Skeletal muscle satellite cell (primary cell): ENCODE results near the gene WNT7B.
A peak's percentile ranks its signal among the peaks of the same experiment; 100 is the strongest.

Experiments
- H3K27me3 ChIP-seq: 2 replicates; pipeline ENCODE4 v1.7.0; 2013; ENCODE audit warnings: low read length; ENCODE audit not compliant: control insufficient read depth, insufficient read depth
- H3K36me3 ChIP-seq: 2 replicates; pipeline ENCODE4 v1.7.0; 2013; ENCODE audit warnings: mild to moderate bottlenecking, control low read depth, low read length; ENCODE audit not compliant: insufficient read depth
- H3K4me1 ChIP-seq: 2 replicates; pipeline ENCODE4 v1.7.0; 2013; ENCODE audit warnings: low read length; ENCODE audit not compliant: control insufficient read depth, insufficient read depth
- H3K4me2 ChIP-seq: 2 replicates; pipeline ENCODE4 v1.7.0; 2013; ENCODE audit warnings: mild to moderate bottlenecking, low read length
- H3K4me3 ChIP-seq: 2 replicates; pipeline ENCODE4 v1.7.0; 2013; ENCODE audit warnings: low read length
- H3K9ac ChIP-seq: 2 replicates; pipeline ENCODE4 v1.7.0; 2013; ENCODE audit warnings: mild to moderate bottlenecking, low read depth, low read length, moderate library complexity
- H3K9me3 ChIP-seq: replicated peaks from 2 replicates; pipeline ENCODE4 v1.7.0; 2013; ENCODE audit warnings: mild to moderate bottlenecking, control low read depth, low read length

WNT7B gene

DNA sequence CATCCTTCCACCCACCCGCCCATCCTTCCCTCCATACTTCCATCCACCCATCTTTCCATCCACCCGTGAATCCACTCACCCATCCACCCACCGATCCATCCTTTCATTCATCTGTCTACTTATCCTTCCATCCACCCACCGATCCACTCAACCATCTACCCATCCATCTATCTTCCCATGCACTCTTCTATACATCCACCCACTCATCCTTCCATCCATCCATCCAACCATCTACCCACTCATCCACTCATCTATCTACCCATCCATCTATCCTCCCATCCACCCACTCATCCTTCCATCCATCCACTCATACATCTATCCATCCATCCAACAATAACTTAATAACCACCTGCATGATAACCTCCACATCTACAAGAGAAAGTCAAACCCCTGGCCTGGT lies 47.3 kb downstream of the WNT7B start:
- Histone ChIP-seq H3K27me3 (peaks cover 13% of the 10 kb centered on the region), H3K9me3 (no peaks in the 10 kb centered on the region), H3K4me3 (no peak overlapping the region), H3K9ac (no peak overlapping the region), H3K4me1 (peaks cover 32% of the 10 kb centered on the region), H3K36me3 (no peaks in the 10 kb centered on the region), H3K4me2 (no peak overlapping the region)

- H3K4me2 ChIP-seq: no peak overlapping the region
- H3K36me3 ChIP-seq: no peaks in the 10 kb centered on the region
- peaks cover 8% of the 10 kb centered on the region for H3K27me3 ChIP-seq
Observed at GRCh38 chr22:45928726-45929368, 48.1 kb downstream of the WNT7B start.

DNA sequence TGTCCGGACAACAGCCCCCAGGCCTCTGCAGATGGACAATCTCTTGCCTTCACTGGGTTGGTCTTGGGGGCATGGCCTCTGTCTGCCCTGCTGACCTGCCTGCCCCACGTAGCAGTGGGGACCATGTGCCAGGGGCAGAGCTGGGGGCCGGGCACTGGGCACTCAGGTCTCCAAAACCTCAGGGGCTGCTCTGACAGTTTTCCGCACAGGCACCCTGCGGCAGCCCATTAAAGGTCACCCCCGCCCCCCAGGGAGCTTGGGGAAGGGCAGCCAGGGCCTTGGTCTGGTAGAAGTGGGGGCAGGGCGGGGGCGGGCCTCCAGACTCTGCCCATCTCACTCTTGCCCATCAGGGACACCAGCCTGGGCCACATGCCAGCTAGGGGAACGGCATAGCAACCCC lies 49.9 kb downstream of the WNT7B start:
- Histone ChIP-seq H3K36me3 (no peaks in the 10 kb centered on the region), H3K4me2 (no peak overlapping the region), H3K4me1 (peaks cover 16% of the 10 kb centered on the region), H3K9me3 (no peaks in the 10 kb centered on the region), H3K27me3 (peaks cover 4% of the 10 kb centered on the region), H3K4me3 (no peak overlapping the region), H3K9ac (no peak overlapping the region)

More at GRCh38 chr22:45928726-45929368, 48.1 kb downstream of the WNT7B start:
- Histone ChIP-seq H3K9ac (no peak overlapping the region), H3K4me1 (peaks cover 25% of the 10 kb centered on the region), H3K4me3 (no peak overlapping the region), H3K9me3 (no peaks in the 10 kb centered on the region)

- Histone ChIP-seq H3K4me3 (no peak overlapping the region), H3K4me2 (peak overlapping the region; percentile 1), H3K4me1 (peaks cover 10% of the 10 kb centered on the region), H3K36me3 (no peaks in the 10 kb centered on the region), H3K27me3 (no peaks in the 10 kb centered on the region), H3K9ac (no peak overlapping the region), H3K9me3 (no peaks in the 10 kb centered on the region)
Observed at GRCh38 chr22:45926433-45926832, 50.5 kb downstream of the WNT7B start.

GRCh38 chr22:45925811-45926351 lies 51.1 kb downstream of the WNT7B start:
- Histone ChIP-seq H3K9me3 (no peaks in the 10 kb centered on the region), H3K27me3 (peaks cover 3% of the 10 kb centered on the region), H3K4me2 (peak overlapping the region; percentile 1), H3K4me3 (no peak overlapping the region), H3K36me3 (no peaks in the 10 kb centered on the region), H3K4me1 (peaks cover 10% of the 10 kb centered on the region), H3K9ac (peak overlapping the region; percentile 22)

DNA sequence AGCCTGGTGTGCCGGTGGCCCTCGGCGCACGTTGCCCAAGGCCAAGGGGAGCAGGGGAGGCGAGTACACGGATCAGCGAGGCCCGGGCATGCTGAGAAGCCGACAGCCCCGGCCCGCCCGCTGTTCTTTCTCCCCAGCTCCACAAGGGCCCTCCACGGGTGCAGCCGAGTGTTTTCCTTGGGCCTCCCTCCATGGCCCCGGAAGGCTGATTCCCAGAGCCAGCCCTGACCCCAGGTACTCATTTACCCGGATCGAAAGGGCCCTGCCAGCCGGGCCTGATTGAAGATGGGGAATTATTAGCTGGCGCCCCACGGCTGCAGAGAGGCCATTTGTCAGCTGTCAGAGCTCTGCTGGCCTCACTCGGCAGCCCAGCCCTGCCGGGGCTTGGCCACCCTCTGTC lies 53.1 kb downstream of the WNT7B start:
- H3K4me2 ChIP-seq: no peak overlapping the region
- H3K4me3 ChIP-seq: no peak overlapping the region
- H3K9me3 ChIP-seq: no peaks in the 10 kb centered on the region
- peaks cover 10% of the 10 kb centered on the region for H3K4me1 ChIP-seq
- no peak overlapping the region for H3K9ac ChIP-seq
- peaks cover 3% of the 10 kb centered on the region for H3K27me3 ChIP-seq
- H3K36me3 ChIP-seq: no peaks in the 10 kb centered on the region

- no peak overlapping the region for H3K9ac ChIP-seq
- no peaks in the 10 kb centered on the region for H3K36me3 ChIP-seq
- H3K4me3 ChIP-seq: no peak overlapping the region
- peaks cover 9% of the 10 kb centered on the region for H3K27me3 ChIP-seq
- H3K4me2 ChIP-seq: no peak overlapping the region
- peaks cover 10% of the 10 kb centered on the region for H3K4me1 ChIP-seq
- H3K9me3 ChIP-seq: no peaks in the 10 kb centered on the region
Observed at GRCh38 chr22:45923212-45923611, 53.8 kb downstream of the WNT7B start.

DNA sequence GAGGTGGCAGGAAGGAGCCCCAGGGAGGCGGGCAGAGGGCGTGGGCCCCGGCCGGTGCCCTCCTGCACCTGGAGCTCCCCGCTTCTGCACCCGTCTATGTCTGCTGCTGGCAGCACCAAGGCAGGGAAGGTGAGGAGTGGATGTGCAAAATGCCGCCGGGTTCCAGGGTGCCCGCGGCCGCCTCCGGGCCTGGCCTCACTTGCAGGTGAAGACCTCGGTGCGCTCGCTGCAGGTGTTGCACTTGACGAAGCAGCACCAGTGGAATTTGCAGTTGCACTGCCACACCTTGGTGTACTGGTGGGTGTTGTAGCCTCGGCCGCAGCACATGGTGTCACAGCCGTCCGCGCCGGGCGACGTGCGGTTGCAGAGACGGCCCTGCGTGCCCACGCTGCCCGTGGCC lies 54.3 kb downstream of the WNT7B start:
- no peaks in the 10 kb centered on the region for H3K9me3 ChIP-seq
- H3K9ac ChIP-seq: no peak overlapping the region
- H3K4me2 ChIP-seq: no peak overlapping the region
- peaks cover 14% of the 10 kb centered on the region for H3K27me3 ChIP-seq
- no peak overlapping the region for H3K4me3 ChIP-seq
- no peaks in the 10 kb centered on the region for H3K36me3 ChIP-seq
- H3K4me1 ChIP-seq: peaks cover 10% of the 10 kb centered on the region

DNA sequence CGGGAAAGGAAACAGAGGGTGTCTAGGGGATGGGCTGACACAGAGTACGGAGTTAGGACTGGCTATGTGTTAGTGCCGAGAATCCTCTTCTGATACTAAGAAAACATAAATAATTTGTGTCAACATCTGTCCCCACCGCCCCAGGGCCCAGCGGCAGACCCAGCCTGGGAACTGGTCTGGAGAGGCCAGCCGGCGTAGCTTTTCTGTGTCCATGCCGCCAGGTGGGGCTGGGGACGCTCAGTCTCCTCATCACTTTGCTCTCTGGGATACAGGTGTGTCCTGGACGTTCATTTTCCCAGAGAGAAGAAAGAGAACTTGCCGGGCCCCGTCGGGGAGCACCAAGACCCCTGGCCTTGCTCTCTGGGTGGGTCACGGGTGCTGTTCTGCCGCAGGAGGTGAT lies 54.7 kb downstream of the WNT7B start:
- Histone ChIP-seq H3K9ac (no peak overlapping the region), H3K4me3 (no peak overlapping the region), H3K36me3 (no peaks in the 10 kb centered on the region), H3K4me1 (peaks cover 10% of the 10 kb centered on the region), H3K9me3 (no peaks in the 10 kb centered on the region), H3K27me3 (peaks cover 17% of the 10 kb centered on the region), H3K4me2 (no peak overlapping the region)

DNA sequence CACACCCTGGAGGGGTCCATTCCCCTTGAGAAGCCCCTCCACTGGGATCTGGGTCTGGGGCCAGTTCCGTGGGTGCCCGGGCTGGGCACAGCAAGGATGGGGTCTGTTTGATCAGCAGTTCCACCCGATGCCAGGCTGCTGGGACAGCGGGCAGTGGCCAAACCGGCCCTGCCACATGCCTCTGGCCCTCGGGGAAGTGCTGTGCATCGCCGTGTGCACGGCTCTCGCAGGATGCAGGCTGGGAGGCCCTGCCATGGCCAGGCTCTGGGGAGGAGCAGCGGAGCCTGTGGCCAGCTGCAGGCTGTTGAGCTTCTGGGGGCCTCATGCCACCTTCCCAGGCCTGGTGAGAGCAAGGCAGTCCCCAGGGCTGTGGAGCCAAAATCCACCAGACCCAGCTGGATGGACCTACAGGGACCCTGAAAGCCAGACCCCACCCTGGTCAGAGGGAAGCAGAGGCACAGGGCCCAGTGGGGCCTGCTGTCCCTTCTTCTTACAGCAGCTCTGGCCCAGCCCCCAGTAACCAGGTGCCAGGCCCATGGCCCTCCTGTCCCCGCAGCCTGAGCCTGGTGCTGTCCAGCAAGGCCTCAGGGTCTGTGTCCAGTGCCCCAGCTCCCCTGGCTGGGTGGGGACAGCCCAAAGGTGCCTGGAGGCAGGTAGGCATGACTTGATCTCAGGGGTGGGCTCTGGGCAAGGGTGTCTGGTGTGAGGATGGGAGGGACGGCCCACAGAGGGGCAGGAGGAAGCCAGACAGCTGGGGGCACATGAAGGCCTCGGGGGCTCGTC lies 57.3 kb downstream of the WNT7B start:
- no peaks in the 10 kb centered on the region for H3K4me1 ChIP-seq
- H3K27me3 ChIP-seq: peaks cover 26% of the 10 kb centered on the region
- H3K36me3 ChIP-seq: no peaks in the 10 kb centered on the region
- no peak overlapping the region for H3K4me3 ChIP-seq
- H3K4me2 ChIP-seq: no peak overlapping the region
- H3K9me3 ChIP-seq: peaks cover 2% of the 10 kb centered on the region
- no peak overlapping the region for H3K9ac ChIP-seq

DNA sequence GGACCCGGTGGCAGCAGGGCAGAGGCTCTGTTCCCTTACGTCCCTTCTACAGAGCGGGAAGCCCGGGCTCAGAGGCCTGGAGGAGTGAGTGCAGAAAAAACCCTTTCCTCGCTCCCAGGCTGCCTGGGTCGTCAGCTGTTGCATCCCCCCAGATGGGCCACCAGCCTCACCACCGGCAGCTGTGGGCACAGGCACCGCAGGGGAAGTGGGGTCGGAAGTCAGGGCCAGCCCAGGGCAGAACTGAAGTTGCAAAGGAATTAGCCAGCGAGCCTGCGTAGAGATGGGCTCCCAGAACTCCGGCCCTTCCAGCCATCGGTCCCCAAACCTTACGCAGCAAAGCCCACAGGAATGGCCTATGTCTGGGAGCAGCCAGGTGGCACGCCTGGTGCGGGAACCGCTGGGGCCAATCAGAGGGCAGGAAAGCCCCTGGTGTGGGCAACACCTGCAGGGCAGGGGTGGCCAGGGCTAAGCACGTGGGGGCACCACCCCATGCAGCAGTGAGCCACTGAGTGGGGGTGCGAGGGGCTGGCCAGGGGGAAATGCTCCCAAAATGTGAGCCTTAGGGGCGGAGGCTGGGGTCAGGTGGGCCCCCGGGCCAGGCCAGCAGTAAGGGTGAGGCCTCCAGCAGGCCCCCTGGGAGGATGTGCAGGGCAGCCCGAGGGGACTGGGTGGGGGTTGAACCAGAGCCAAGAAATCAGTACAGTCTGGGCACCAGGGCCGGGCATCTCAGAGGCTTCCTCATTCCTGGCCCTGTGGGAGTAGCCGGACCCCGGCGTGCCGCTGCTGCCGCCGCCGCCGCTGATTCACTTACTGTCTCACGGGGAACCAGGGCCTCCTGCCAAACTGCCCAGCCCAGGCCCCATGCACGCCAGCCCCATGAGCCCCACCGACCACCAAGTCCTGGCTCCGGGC lies 58.2 kb downstream of the WNT7B start:
- no peaks in the 10 kb centered on the region for H3K4me1 ChIP-seq
- peaks cover 29% of the 10 kb centered on the region for H3K27me3 ChIP-seq
- no peaks in the 10 kb centered on the region for H3K36me3 ChIP-seq
- no peak overlapping the region for H3K9ac ChIP-seq
- H3K4me3 ChIP-seq: no peak overlapping the region
- H3K4me2 ChIP-seq: no peak overlapping the region
- H3K9me3 ChIP-seq: peaks cover 9% of the 10 kb centered on the region
